ENCODE data around the gene TPR. TPM values are rescaled to one million over a fixed set of nuclear protein-coding genes. Genes with fewer than 3 reads are reported as not detected.
"Not testable (repeated sequence)": the region's sequence is repeated elsewhere in the genome, so short reads cannot be mapped to it uniquely, and the experiment has no call there.

TPR gene
- total and polyA plus RNA-seq, 2 experiments from 2014 or later = 58.4 to 65.1 TPM

GRCh38 chr1:186375929-186376319 lies 871 bp upstream of the TPR start:
- no peak for DNase-seq (ENCODE audit: low spot score)
- Histone ChIP-seq H3K36me3 (replicated peaks; ENCODE audit: insufficient read depth, low read depth) (no peaks in the 10 kb centered on the region), H3K4me2 (peak overlapping the region; percentile 86), H4K20me1 (ENCODE audit: insufficient read depth, poor library complexity, severe bottlenecking) (peaks cover 11% of the 10 kb centered on the region), H3K27ac (peak overlapping the region; percentile 93), H3K4me3 (peak overlapping the region; percentile 91), H2AFZ (peak overlapping the region; percentile 36), H3K4me1 (ENCODE audit: insufficient read depth) (peaks cover 14% of the 10 kb centered on the region), H3K27me3 (no peaks in the 10 kb centered on the region), H3K79me2 (peaks cover 78% of the 10 kb centered on the region), H3K9me2 (replicated peaks; ENCODE audit: insufficient read depth) (no peaks in the 10 kb centered on the region), H3K9me3 (ENCODE audit: low read depth) (no peaks in the 10 kb centered on the region)
- TF ChIP-seq, protein P1, sequence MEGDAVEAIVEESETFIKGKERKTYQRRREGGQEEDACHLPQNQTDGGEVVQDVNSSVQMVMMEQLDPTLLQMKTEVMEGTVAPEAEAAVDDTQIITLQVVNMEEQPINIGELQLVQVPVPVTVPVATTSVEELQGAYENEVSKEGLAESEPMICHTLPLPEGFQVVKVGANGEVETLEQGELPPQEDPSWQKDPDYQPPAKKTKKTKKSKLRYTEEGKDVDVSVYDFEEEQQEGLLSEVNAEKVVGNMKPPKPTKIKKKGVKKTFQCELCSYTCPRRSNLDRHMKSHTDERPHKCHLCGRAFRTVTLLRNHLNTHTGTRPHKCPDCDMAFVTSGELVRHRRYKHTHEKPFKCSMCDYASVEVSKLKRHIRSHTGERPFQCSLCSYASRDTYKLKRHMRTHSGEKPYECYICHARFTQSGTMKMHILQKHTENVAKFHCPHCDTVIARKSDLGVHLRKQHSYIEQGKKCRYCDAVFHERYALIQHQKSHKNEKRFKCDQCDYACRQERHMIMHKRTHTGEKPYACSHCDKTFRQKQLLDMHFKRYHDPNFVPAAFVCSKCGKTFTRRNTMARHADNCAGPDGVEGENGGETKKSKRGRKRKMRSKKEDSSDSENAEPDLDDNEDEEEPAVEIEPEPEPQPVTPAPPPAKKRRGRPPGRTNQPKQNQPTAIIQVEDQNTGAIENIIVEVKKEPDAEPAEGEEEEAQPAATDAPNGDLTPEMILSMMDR (IDR thresholded peaks at IDR 0.05; ENCODE audit: poor library complexity) = no peak
- no peak for TF ChIP-seq EZH2 (IDR thresholded peaks at IDR 0.05; ENCODE audit: borderline replicate concordance)
- TF ChIP-seq EZH2phosphoT487 (IDR thresholded peaks at IDR 0.05; ENCODE audit: low read depth, severe bottlenecking, unreplicated experiment) = no peak
- 2% methylated on average over 12 of the region's 12 CpGs for WGBS (ENCODE audit: low lambda C conversion rate, missing lambda C conversion rate)

GRCh38 chr1:186374303-186375151 lies 526 bp downstream of the TPR start:
- Histone ChIP-seq H3K4me2 (peak overlapping the region; percentile 81), H3K9me3 (ENCODE audit: low read depth) (no peaks in the 10 kb centered on the region), H3K9me2 (replicated peaks; ENCODE audit: insufficient read depth) (no peaks in the 10 kb centered on the region), H3K27me3 (no peaks in the 10 kb centered on the region), H2AFZ (peak overlapping the region; percentile 73), H3K27ac (peak overlapping the region; percentile 93), H4K20me1 (ENCODE audit: insufficient read depth, poor library complexity, severe bottlenecking) (peaks cover 11% of the 10 kb centered on the region), H3K4me1 (ENCODE audit: insufficient read depth) (peaks cover 14% of the 10 kb centered on the region), H3K4me3 (peak overlapping the region; percentile 79), H3K36me3 (replicated peaks; ENCODE audit: insufficient read depth, low read depth) (no peaks in the 10 kb centered on the region), H3K79me2 (peaks cover 69% of the 10 kb centered on the region)
- TF ChIP-seq, protein P1 (IDR thresholded peaks at IDR 0.05; ENCODE audit: poor library complexity) = no peak
- TF ChIP-seq EZH2phosphoT487 (IDR thresholded peaks at IDR 0.05; ENCODE audit: low read depth, severe bottlenecking, unreplicated experiment) = no peak
- no peak for TF ChIP-seq EZH2 (IDR thresholded peaks at IDR 0.05; ENCODE audit: borderline replicate concordance)
- DNase-seq (ENCODE audit: low spot score) = peak; percentile 52
- under 1% methylated on average over 36 of the region's 37 CpGs for WGBS (ENCODE audit: low lambda C conversion rate, missing lambda C conversion rate)

GRCh38 chr1:186347837-186348691 lies 27.0 kb downstream of the TPR start:
- peak; percentile 13 for DNase-seq (ENCODE audit: low spot score)
- not testable (repeated sequence) for H3K4me2 ChIP-seq; H3K27ac ChIP-seq; H3K27me3 ChIP-seq; H3K79me2 ChIP-seq; H3K4me3 ChIP-seq; H4K20me1 ChIP-seq (ENCODE audit: insufficient read depth, poor library complexity, severe bottlenecking); H3K9me2 ChIP-seq (replicated peaks; ENCODE audit: insufficient read depth); H2AFZ ChIP-seq; H3K4me1 ChIP-seq (ENCODE audit: insufficient read depth); H3K9me3 ChIP-seq (ENCODE audit: low read depth)
- WGBS (ENCODE audit: low lambda C conversion rate, missing lambda C conversion rate) = 54% methylated on average over 8 of the region's 8 CpGs
- H3K36me3 ChIP-seq (replicated peaks; ENCODE audit: insufficient read depth, low read depth) = peaks cover 13% of the 10 kb centered on the region

DNA sequence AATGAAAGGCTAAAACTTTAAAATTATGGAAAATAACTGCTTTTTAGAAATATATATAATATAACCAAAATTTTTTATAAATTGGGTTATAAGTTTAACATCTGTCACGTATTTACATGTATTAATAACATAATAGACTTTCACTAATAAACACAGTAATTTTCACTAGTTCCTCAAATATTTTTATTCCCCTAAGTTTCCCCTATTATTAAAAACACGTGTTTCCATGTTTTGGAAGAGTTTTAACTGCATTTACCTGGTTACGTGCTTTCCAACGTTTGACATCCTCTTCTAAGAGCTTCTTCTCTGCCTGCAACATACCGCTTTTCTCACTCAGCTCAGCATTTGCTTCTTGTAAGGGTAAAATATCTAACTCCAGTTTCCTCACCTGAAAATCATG lies 34.3 kb downstream of the TPR start:
- no peak for DNase-seq (ENCODE audit: low spot score)
- H4K20me1 ChIP-seq (ENCODE audit: insufficient read depth, poor library complexity, severe bottlenecking) = no peaks in the 10 kb centered on the region
- no peaks in the 10 kb centered on the region for H3K27me3 ChIP-seq
- no peak overlapping the region for H3K27ac ChIP-seq
- TF ChIP-seq EZH2phosphoT487 (IDR thresholded peaks at IDR 0.05; ENCODE audit: low read depth, severe bottlenecking, unreplicated experiment) (no peak), EZH2 (IDR thresholded peaks at IDR 0.05; ENCODE audit: borderline replicate concordance) (no peak)
- TF ChIP-seq, protein P1 (IDR thresholded peaks at IDR 0.05; ENCODE audit: poor library complexity) = no peak
- whole genome bisulfite sequencing (ENCODE audit: low lambda C conversion rate, missing lambda C conversion rate) = 86% methylated on average over 5 of the region's 5 CpGs
- no peak overlapping the region for H3K4me2 ChIP-seq
- H3K9me2 ChIP-seq (replicated peaks; ENCODE audit: insufficient read depth) = no peaks in the 10 kb centered on the region
- no peak overlapping the region for H3K4me3 ChIP-seq
- H3K36me3 ChIP-seq (replicated peaks; ENCODE audit: insufficient read depth, low read depth) = no peaks in the 10 kb centered on the region
- H3K4me1 ChIP-seq (ENCODE audit: insufficient read depth) = no peaks in the 10 kb centered on the region
- no peak overlapping the region for H2AFZ ChIP-seq
- no peaks in the 10 kb centered on the region for H3K79me2 ChIP-seq
- H3K9me3 ChIP-seq (ENCODE audit: low read depth) = no peaks in the 10 kb centered on the region

Measured in hepatocyte (in vitro differentiated cells).